Measurements from ENCODE around the gene FBXO24. TPM values are rescaled to one million over a fixed set of nuclear protein-coding genes. Genes with fewer than 3 reads are reported as not detected.

FBXO24 gene
- total RNA-seq, 4 donors from 2014 or later, result 0.30 to 2.2 (median 0.84) TPM; not detected in 1

GRCh38 chr7:100552532-100552931 is 33.6 kb upstream of the FBXO24 start:
- TF ChIP-seq CTCF (IDR thresholded peaks at IDR 0.05) (no peak), POLR2A (IDR thresholded peaks at IDR 0.05) (no peak), EP300 (IDR thresholded peaks at IDR 0.05) (no peak)
- H3K4me1 ChIP-seq, result peaks cover 0 to 21% (median 17%) of the 10 kb centered on the region in 4 donors
- no peaks in the 10 kb centered on the region for H3K9me3 ChIP-seq
- H3K36me3 ChIP-seq, result peaks cover 8 to 74% (median 9%) of the 10 kb centered on the region in 3 donors
- no peaks in the 10 kb centered on the region for H3K27me3 ChIP-seq
- no peak for DNase-seq (ENCODE audit: low spot score in 2 of 2)
- H3K4me3 ChIP-seq, result no peak overlapping the region
- H3K27ac ChIP-seq, result no peak overlapping the region
- WGBS, 2 donors, result 92 to 95% methylated on average over 2 of the region's 2 CpGs

- TF ChIP-seq POLR2A (IDR thresholded peaks at IDR 0.05) (no peak), EP300 (IDR thresholded peaks at IDR 0.05) (no peak), CTCF (IDR thresholded peaks at IDR 0.05) (no peak)
- Histone ChIP-seq H3K27ac (no peak overlapping the region), H3K9me3 (no peaks in the 10 kb centered on the region), H3K4me3 (no peak overlapping the region), H3K27me3 (no peaks in the 10 kb centered on the region), H3K36me3 (peaks cover 8 to 77% (median 9%) of the 10 kb centered on the region in 3 donors), H3K4me1 (peaks cover 0 to 16% (median 12%) of the 10 kb centered on the region in 4 donors)
- WGBS, 2 donors, result 84 to 90% methylated on average over 3 of the region's 3 CpGs
- no peak for DNase-seq (ENCODE audit: low spot score in 2 of 2)
These were observed 33.1 kb upstream of the FBXO24 start for GRCh38 chr7:100553032-100553431.

GRCh38 chr7:100555701-100556100 is 30.4 kb upstream of the FBXO24 start:
- no peak overlapping the region for H3K4me3 ChIP-seq
- 82 to 87% methylated on average over 5 of the region's 5 CpGs for WGBS, 2 donors
- peaks cover 8 to 74% (median 9%) of the 10 kb centered on the region in 3 donors for H3K36me3 ChIP-seq
- no peak overlapping the region for H3K27ac ChIP-seq
- TF ChIP-seq EP300 (IDR thresholded peaks at IDR 0.05) (no peak), CTCF (IDR thresholded peaks at IDR 0.05) (no peak), POLR2A (IDR thresholded peaks at IDR 0.05) (no peak)
- no peak for DNase-seq (ENCODE audit: low spot score in 2 of 2)
- no peaks in the 10 kb centered on the region for H3K9me3 ChIP-seq
- H3K4me1 ChIP-seq, result peaks cover 0 to 9% (median 0%) of the 10 kb centered on the region in 4 donors
- no peaks in the 10 kb centered on the region for H3K27me3 ChIP-seq

GRCh38 chr7:100556541-100556940 is 29.6 kb upstream of the FBXO24 start:
- Histone ChIP-seq H3K9me3 (no peaks in the 10 kb centered on the region), H3K36me3 (peaks cover 8 to 75% (median 9%) of the 10 kb centered on the region in 3 donors), H3K4me3 (no peak overlapping the region), H3K27me3 (no peaks in the 10 kb centered on the region), H3K4me1 (peaks cover 0 to 9% (median 0%) of the 10 kb centered on the region in 4 donors), H3K27ac (peak overlapping the region in 2 of 4 donors; percentile 1 to 17)
- WGBS, 2 donors, result 67 to 69% methylated on average over 4 of the region's 4 CpGs
- TF ChIP-seq CTCF (IDR thresholded peaks at IDR 0.05) (no peak), EP300 (IDR thresholded peaks at IDR 0.05) (no peak), POLR2A (IDR thresholded peaks at IDR 0.05) (no peak)
- no peak for DNase-seq (ENCODE audit: low spot score in 2 of 2)

- Histone ChIP-seq H3K4me1 (peaks cover 0 to 15% (median 0%) of the 10 kb centered on the region in 4 donors), H3K4me3 (no peak overlapping the region), H3K9me3 (no peaks in the 10 kb centered on the region), H3K27me3 (no peaks in the 10 kb centered on the region), H3K36me3 (peaks cover under 1 to 72% (median 4%) of the 10 kb centered on the region in 3 donors), H3K27ac (peak overlapping the region in 1 of 4 donors; percentile 38)
- TF ChIP-seq POLR2A (IDR thresholded peaks at IDR 0.05), result no peak
- TF ChIP-seq EP300 (IDR thresholded peaks at IDR 0.05), result no peak
- no peak for TF ChIP-seq CTCF (IDR thresholded peaks at IDR 0.05)
- DNase-seq (ENCODE audit: low spot score in 2 of 2), result no peak
- 78 to 82% methylated on average over 4 of the region's 4 CpGs for WGBS, 2 donors
These were observed 27.0 kb upstream of the FBXO24 start for GRCh38 chr7:100559127-100559526.
